NB4 (cell line): ENCODE results near the gene ARL10.

Source experiments
- POLR2A ChIP-seq: IDR thresholded peaks from 2 replicates; pipeline ENCODE4 v1.6.1; 2011; ENCODE audit warnings: mild to moderate bottlenecking; ENCODE audit not compliant: insufficient read length; ENCODE audit errors: extremely low read depth
- TF ChIP-seq, protein P1 (sequence below): IDR thresholded peaks from one replicate; pipeline ENCODE4 v1.5.1; 2012; ENCODE audit warnings: low read depth, low read length

- no peak for TF ChIP-seq POLR2A
- TF ChIP-seq, protein P1, sequence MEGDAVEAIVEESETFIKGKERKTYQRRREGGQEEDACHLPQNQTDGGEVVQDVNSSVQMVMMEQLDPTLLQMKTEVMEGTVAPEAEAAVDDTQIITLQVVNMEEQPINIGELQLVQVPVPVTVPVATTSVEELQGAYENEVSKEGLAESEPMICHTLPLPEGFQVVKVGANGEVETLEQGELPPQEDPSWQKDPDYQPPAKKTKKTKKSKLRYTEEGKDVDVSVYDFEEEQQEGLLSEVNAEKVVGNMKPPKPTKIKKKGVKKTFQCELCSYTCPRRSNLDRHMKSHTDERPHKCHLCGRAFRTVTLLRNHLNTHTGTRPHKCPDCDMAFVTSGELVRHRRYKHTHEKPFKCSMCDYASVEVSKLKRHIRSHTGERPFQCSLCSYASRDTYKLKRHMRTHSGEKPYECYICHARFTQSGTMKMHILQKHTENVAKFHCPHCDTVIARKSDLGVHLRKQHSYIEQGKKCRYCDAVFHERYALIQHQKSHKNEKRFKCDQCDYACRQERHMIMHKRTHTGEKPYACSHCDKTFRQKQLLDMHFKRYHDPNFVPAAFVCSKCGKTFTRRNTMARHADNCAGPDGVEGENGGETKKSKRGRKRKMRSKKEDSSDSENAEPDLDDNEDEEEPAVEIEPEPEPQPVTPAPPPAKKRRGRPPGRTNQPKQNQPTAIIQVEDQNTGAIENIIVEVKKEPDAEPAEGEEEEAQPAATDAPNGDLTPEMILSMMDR: no peak
These were observed 32.6 kb downstream of the ARL10 start for GRCh38 chr5:176397736-176398420.
